Esophagus squamous epithelium (tissue), 5 donors: ENCODE data around the gene FTCD. TPM values are rescaled to one million over a fixed set of nuclear protein-coding genes. Genes with fewer than 3 reads are reported as not detected.

Experiments used
- DNase-seq: peaks from one replicate; lab custom pipeline; 2025; lab: John Stamatoyannopoulos, UW
- H3K27ac ChIP-seq, 4 donors: fragments of 200-600 bp; sonication (generic); one replicate each; pipeline ENCODE4 v1.5.1; 2016 to 2019; ENCODE audit warnings: mild to moderate bottlenecking in 1 of 4
- H3K27me3 ChIP-seq, 4 donors: fragments of 200-600 bp; sonication (generic); 1 replicate in 3 of 4; 2 replicates in 1 of 4; pipeline versions ENCODE4 v1.5.1 to v1.6.0; 2017 to 2021; ENCODE audit warnings: antibody characterized with exemption in 1 of 4
- H3K36me3 ChIP-seq, 3 donors: fragments of 200-600 bp; sonication (generic); one replicate each; pipeline ENCODE4 v1.5.1; 2016 to 2019
- H3K4me1 ChIP-seq, 3 donors: fragments of 200-600 bp; sonication (generic); one replicate each; pipeline ENCODE4 v1.5.1; 2017 to 2019
- H3K4me3 ChIP-seq, 4 donors: fragments of 200-600 bp; sonication (generic); 1 replicate in 3 of 4; 2 replicates in 1 of 4; pipeline ENCODE4 v1.5.1; 2016 to 2019; ENCODE audit warnings: mild to moderate bottlenecking in 2 of 4, moderate library complexity in 1 of 4
- H3K9me3 ChIP-seq, 3 donors: fragments of 200-600 bp; sonication (generic); one replicate each; pipeline ENCODE4 v1.5.1; 2016 to 2019
- POLR2A ChIP-seq, 4 donors: fragments of 450-650 bp; IDR thresholded peaks; one replicate each; pipeline ENCODE4 v1.6.1; 2017; ENCODE audit warnings: antibody characterized with exemption in 4 of 4, mild to moderate bottlenecking in 4 of 4, moderate library complexity in 3 of 4
- WGBS, 2 donors: methylation state at CpG; one replicate each; pipeline ENCODE4 v1.1.5; 2018; 5-methylcytosine and 5-hydroxymethylcytosine counted together
- intact Hi-C: fragments of 100-400 bp; cut with DNase I; formaldehyde crosslinking; loops from one replicate; pipeline ENCODE4 v1.15.0; 2022
- total RNA-seq, 4 donors: library from RNA; depleted of rRNA; stranded (reverse); fragments of >200 nt; gene quantifications; one replicate each; pipeline ENCODE4 v1.1.0, GENCODE V29; 2016
- TF ChIP-seq, protein P1 (sequence below), 6 experiments: fragments of 450-650 bp in 4 of 6; fragments of 200-600 bp in 2 of 6; sonication (generic) in 2 of 6; IDR thresholded peaks; one replicate each; pipeline ENCODE4 v1.5.1; 2016 to 2019; ENCODE audit warnings: antibody characterized with exemption in 6 of 6, mild to moderate bottlenecking in 4 of 6, moderate library complexity in 4 of 6
- donor health status: DM: yes; HTN: yes; CAD: no.

FTCD gene
- total RNA-seq, 4 donors from 2014 or later = not detected

DNA sequence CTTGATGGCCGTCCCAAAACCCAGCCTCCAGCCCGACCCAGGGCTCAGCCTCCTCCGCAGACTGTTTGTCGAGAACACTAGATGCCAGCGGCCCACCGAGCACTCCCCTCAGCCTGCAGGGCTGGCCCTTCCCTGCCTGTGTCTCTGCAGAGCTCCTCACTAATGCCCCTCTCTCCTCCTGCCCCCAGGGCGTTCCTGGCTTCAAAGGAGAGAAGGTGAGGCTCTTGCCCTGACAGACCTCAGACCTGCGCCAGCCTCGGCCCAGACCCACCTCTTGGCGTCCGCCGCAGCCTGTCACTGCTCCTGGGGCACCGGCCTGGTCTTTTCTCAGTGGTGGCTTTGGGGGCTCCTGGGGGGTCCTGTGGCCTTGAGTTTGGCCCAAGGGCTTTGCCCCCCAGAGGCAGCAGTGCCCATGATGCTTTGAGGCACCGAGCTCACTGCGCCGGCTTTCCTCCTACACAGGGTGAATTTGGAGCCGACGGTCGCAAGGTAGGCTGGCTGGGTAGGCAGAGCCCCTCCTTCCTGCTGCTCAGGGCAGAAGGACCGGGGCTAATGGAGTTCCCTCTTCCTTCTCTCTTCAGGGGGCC, 39.1 kb downstream of the FTCD start:
- intact Hi-C loops = no loop called here
- WGBS, 2 donors = 82 to 91% methylated on average over 6 to 7 of the region's 20 CpGs
- H3K27me3 ChIP-seq = no peaks in the 10 kb centered on the region
- H3K27ac ChIP-seq = no peak overlapping the region
- no peak for TF ChIP-seq POLR2A (IDR thresholded peaks at IDR 0.05)
- TF ChIP-seq, protein P1, sequence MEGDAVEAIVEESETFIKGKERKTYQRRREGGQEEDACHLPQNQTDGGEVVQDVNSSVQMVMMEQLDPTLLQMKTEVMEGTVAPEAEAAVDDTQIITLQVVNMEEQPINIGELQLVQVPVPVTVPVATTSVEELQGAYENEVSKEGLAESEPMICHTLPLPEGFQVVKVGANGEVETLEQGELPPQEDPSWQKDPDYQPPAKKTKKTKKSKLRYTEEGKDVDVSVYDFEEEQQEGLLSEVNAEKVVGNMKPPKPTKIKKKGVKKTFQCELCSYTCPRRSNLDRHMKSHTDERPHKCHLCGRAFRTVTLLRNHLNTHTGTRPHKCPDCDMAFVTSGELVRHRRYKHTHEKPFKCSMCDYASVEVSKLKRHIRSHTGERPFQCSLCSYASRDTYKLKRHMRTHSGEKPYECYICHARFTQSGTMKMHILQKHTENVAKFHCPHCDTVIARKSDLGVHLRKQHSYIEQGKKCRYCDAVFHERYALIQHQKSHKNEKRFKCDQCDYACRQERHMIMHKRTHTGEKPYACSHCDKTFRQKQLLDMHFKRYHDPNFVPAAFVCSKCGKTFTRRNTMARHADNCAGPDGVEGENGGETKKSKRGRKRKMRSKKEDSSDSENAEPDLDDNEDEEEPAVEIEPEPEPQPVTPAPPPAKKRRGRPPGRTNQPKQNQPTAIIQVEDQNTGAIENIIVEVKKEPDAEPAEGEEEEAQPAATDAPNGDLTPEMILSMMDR (IDR thresholded peaks at IDR 0.05) = no peak
- H3K4me3 ChIP-seq = no peak overlapping the region
- H3K36me3 ChIP-seq = peaks cover 0 to 96% (median 14%) of the 10 kb centered on the region in 3 donors
- DNase-seq = no peak
- H3K9me3 ChIP-seq = no peaks in the 10 kb centered on the region
- peaks cover 0 to under 1% (median 0%) of the 10 kb centered on the region in 3 donors for H3K4me1 ChIP-seq

DNA sequence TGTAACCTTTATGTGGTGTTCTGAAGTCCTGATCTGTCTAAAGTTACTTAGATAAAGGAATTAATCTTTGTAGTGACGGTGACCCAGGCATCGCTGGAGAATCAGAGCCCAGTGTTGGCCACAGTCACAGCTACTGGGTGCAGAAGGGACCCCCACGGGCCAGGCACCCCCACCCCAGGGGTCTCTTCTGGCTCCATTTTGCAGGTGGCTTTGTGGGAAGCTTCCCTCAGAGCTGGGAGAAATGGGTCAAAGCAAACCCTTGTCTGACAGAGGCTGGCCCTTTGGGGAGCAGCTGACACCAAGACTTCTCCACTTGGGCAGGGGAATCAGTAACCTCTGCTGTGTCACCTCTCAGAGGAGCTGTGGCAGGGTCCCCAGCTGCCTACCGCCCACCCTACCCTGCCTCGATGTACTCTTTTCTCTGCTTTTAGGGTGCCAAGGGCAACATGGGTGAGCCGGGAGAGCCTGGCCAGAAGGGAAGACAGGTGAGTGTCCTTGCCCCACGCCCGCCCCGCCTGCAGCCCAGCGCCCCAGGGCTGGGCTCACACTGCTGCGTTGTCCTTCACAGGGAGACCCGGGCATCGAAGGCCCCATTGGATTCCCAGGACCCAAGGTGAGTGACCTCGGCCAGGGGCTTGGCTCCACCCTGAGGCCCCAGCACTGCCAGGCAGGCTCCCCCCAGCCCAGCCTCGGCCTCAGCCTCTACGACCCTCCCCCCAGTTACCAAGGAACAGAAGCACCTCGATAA, 39.8 kb downstream of the FTCD start:
- Histone ChIP-seq H3K4me1 (peaks cover 0 to 8% (median 0%) of the 10 kb centered on the region in 3 donors), H3K4me3 (no peak overlapping the region), H3K36me3 (peaks cover 0 to 90% (median 14%) of the 10 kb centered on the region in 3 donors), H3K27me3 (no peaks in the 10 kb centered on the region), H3K27ac (no peak overlapping the region), H3K9me3 (no peaks in the 10 kb centered on the region)
- TF ChIP-seq, protein P1 (IDR thresholded peaks at IDR 0.05) = no peak
- TF ChIP-seq POLR2A (IDR thresholded peaks at IDR 0.05) = no peak
- WGBS, 2 donors = 76 to 84% methylated on average over 2 to 3 of the region's 17 CpGs
- DNase-seq = no peak
- intact Hi-C loops = no loop called here

DNA sequence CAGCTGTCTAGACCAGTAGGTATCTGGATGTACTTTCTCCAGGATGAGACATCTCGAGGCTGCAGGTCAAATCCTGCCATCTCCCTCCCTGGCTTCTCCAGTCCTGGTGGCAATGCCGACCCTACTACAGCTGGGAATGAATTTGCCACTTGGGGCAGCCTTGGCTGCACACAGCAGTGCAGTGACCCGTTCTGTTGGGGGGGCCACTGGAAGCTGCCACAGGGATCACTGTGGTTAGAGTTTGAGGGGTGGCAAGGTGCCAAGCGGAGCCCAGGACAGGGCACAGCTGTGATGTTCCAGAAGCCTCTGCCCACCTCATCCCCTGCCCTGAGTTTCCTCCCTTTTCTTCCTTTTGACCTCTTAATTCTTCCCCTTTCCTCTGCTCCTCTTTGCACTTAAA, 40.4 kb downstream of the FTCD start:
- H3K9me3 ChIP-seq = no peaks in the 10 kb centered on the region
- H3K27me3 ChIP-seq = no peaks in the 10 kb centered on the region
- H3K36me3 ChIP-seq = peaks cover 0 to 83% (median 14%) of the 10 kb centered on the region in 3 donors
- no peak overlapping the region for H3K27ac ChIP-seq
- WGBS, 2 donors = 81 to 83% methylated on average over 4 of the region's 4 CpGs
- H3K4me1 ChIP-seq = peaks cover 0 to 14% (median under 1%) of the 10 kb centered on the region in 3 donors
- no peak for DNase-seq
- intact Hi-C loops = no loop called here
- H3K4me3 ChIP-seq = no peak overlapping the region
- TF ChIP-seq, protein P1 (IDR thresholded peaks at IDR 0.05) = no peak
- no peak for TF ChIP-seq POLR2A (IDR thresholded peaks at IDR 0.05)

DNA sequence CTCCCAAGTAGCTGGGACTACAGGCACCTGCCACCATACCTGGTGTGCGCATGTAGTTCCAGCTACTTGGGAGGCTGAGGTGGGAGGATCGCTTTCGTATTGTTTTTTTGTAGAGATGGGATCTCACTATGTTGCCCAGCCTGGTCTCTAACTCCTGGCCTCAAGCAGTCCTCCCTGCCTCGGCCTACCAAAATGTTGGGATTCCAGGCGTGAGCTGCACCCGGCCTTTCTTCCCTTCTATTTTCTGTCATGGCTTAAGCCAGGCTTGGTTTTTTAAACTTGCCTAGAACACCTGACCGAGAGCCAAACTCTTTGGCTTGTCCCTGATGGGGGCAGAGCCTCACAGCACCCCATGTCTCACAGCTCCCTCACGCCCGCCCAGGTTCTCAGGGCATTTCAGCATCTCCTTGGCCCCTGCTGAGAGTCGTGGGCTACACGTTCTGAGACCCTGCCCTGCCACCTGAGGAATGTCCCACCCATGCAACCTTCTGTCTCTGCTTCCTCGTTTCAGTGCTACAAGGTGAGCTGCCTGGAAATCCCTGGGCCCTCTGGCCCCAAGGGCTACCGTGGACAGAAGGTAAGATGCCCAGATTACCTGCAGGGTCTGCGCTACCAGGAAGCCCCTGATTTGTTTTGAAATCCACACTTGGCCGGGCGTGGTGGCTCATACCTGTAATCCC, 41.7 kb downstream of the FTCD start:
- DNase-seq = no peak
- intact Hi-C loops = no loop called here
- 86 to 97% methylated on average over 8 to 9 of the region's 16 CpGs for WGBS, 2 donors
- TF ChIP-seq, protein P1 (IDR thresholded peaks at IDR 0.05) = no peak
- no peak for TF ChIP-seq POLR2A (IDR thresholded peaks at IDR 0.05)
- peaks cover 0 to 70% (median 14%) of the 10 kb centered on the region in 3 donors for H3K36me3 ChIP-seq
- H3K4me3 ChIP-seq = no peak overlapping the region
- H3K4me1 ChIP-seq = peaks cover 6 to 26% (median 9%) of the 10 kb centered on the region in 3 donors
- no peaks in the 10 kb centered on the region for H3K27me3 ChIP-seq
- no peak overlapping the region for H3K27ac ChIP-seq
- no peaks in the 10 kb centered on the region for H3K9me3 ChIP-seq
